Smooth muscle cell (in vitro differentiated cells): ENCODE data around the gene ZNF516. TPM values are rescaled to one million over a fixed set of nuclear protein-coding genes. Genes with fewer than 3 reads are reported as not detected.

ENCODE experiments used
- DNase-seq: peaks from one replicate; lab custom pipeline; 2025; ENCODE audit not compliant: unreplicated experiment; lab: John Stamatoyannopoulos, UW
- H2AFZ ChIP-seq: fragments of 200-600 bp; sonication (generic); 2 replicates; pipeline ENCODE4 v1.6.0; 2016; ENCODE audit warnings: antibody characterized with exemption, low read depth, mild to moderate bottlenecking
- H3F3A ChIP-seq: fragments of 200-600 bp; sonication (generic); 2 replicates; pipeline ENCODE4 v1.6.0; 2017; ENCODE audit warnings: antibody characterized with exemption, low read depth
- H3K27ac ChIP-seq: fragments of 200-600 bp; sonication (generic); 2 replicates; pipeline ENCODE4 v1.5.1; 2016; ENCODE audit warnings: low read depth, mild to moderate bottlenecking
- H3K27me3 ChIP-seq: fragments of 200-600 bp; sonication (generic); 2 replicates; pipeline ENCODE4 v1.6.1; 2016; ENCODE audit warnings: low read depth, mild to moderate bottlenecking
- H3K36me3 ChIP-seq: fragments of 200-600 bp; sonication (generic); 2 replicates; pipeline ENCODE4 v1.5.1; 2016; ENCODE audit warnings: low read depth
- H3K4me1 ChIP-seq: fragments of 200-600 bp; sonication (generic); 2 replicates; pipeline ENCODE4 v1.5.1; 2016; ENCODE audit warnings: low read depth
- H3K4me2 ChIP-seq: fragments of 200-600 bp; sonication (generic); 2 replicates; pipeline ENCODE4 v1.6.0; 2016; ENCODE audit warnings: mild to moderate bottlenecking
- H3K4me3 ChIP-seq: fragments of 200-600 bp; sonication (generic); 2 replicates; pipeline ENCODE4 v1.5.1; 2016; ENCODE audit warnings: mild to moderate bottlenecking
- H3K79me2 ChIP-seq: fragments of 200-600 bp; sonication (generic); 2 replicates; pipeline ENCODE4 v1.6.0; 2016; ENCODE audit warnings: low read depth, mild to moderate bottlenecking
- H3K9ac ChIP-seq: fragments of 200-600 bp; sonication (generic); 2 replicates; pipeline ENCODE4 v1.6.0; 2016; ENCODE audit warnings: low read depth
- H3K9me3 ChIP-seq: fragments of 200-600 bp; sonication (generic); replicated peaks from 2 replicates; pipeline ENCODE4 v1.5.1; 2016; ENCODE audit warnings: low read depth
- H4K20me1 ChIP-seq: fragments of 200-600 bp; sonication (generic); 2 replicates; pipeline ENCODE4 v1.6.0; 2016; ENCODE audit warnings: low read depth
- CTCF ChIP-seq: fragments of 200-600 bp; sonication (generic); IDR thresholded peaks from 2 replicates; pipeline ENCODE4 v1.5.1; 2017; ENCODE audit warnings: borderline replicate concordance, mild to moderate bottlenecking, antibody characterized with exemption; ENCODE audit not compliant: insufficient read depth, poor library complexity, severe bottlenecking
- WGBS: methylation state at CpG from one replicate; pipeline ENCODE4 v1.1.7; 2016; ENCODE audit warnings: low lambda C conversion rate; 5-methylcytosine and 5-hydroxymethylcytosine counted together
- polyA plus RNA-seq: library from polyadenylated mRNA; unstranded; fragments of >200 nt; fragmentation: Nextera tagmentation; extraction: Ambion mirVana; gene quantifications from 2 replicates; pipeline ENCODE4 v1.2.1, GENCODE V29; 2016
- total RNA-seq: library from RNA; depleted of rRNA; stranded (reverse); fragments of >200 nt; gene quantifications from 2 replicates; pipeline ENCODE4 v1.2.3, GENCODE V29; 2014

Gene ZNF516
- total and polyA plus RNA-seq, 2 experiments from 2014 or later: 15.6 to 24.2 TPM

DNA sequence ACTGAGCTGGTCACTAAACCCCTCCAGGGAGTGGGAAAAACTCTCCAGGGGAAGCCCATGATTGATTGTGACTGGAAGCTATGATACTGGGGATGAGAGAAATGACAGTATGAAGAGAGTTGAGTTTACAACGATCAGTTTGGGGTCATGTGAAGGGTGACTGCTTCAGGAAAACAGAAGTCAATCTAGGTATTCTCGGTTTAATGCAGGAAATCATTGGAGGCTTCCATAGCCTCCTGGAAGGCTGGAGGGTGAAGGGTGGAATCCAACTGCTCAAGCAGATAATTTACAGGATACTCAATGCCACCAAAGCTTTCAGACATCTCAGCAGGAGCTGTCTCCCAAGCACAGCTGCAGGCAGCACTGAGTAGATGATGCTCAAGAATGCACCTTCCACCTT is 154.6 kb downstream of the ZNF516 start:
- Histone ChIP-seq H3K4me2 (no peak overlapping the region), H3K27ac (no peak overlapping the region), H3K36me3 (no peaks in the 10 kb centered on the region), H2AFZ (no peak overlapping the region), H3K9ac (no peak overlapping the region), H3F3A (no peaks in the 10 kb centered on the region), H4K20me1 (no peaks in the 10 kb centered on the region), H3K79me2 (no peaks in the 10 kb centered on the region), H3K27me3 (no peaks in the 10 kb centered on the region), H3K9me3 (no peaks in the 10 kb centered on the region), H3K4me1 (no peaks in the 10 kb centered on the region), H3K4me3 (no peak overlapping the region)
- 90% methylated on average over 2 of the region's 2 CpGs for WGBS
- TF ChIP-seq CTCF: no peak
- no peak for DNase-seq

DNA sequence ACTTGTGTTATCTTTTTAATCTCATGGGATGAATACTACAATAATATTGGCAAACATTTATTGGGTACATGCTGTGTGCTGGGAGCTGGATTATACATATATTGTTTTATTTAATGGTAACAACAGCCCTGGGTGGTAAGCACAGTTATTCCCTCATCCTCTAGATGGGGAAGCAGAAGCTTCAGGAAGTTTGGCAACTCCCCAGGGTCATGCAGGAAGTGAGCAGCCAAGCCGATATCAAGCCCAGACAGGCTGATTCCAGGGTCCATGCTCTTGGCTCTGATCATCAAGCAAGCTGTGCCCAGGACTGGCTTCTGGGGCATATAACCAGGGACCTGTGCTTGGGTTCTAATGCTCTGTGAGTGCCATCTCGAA is 155.8 kb downstream of the ZNF516 start:
- Histone ChIP-seq H3K79me2 (no peaks in the 10 kb centered on the region), H3F3A (no peaks in the 10 kb centered on the region), H4K20me1 (no peaks in the 10 kb centered on the region), H3K27ac (no peak overlapping the region), H3K9me3 (no peaks in the 10 kb centered on the region), H3K4me2 (no peak overlapping the region), H3K27me3 (no peaks in the 10 kb centered on the region), H3K4me1 (no peaks in the 10 kb centered on the region), H2AFZ (no peak overlapping the region), H3K4me3 (no peak overlapping the region), H3K36me3 (no peaks in the 10 kb centered on the region), H3K9ac (no peak overlapping the region)
- WGBS: 86% methylated on average over 2 of the region's 2 CpGs
- DNase-seq: no peak
- no peak for TF ChIP-seq CTCF

DNA sequence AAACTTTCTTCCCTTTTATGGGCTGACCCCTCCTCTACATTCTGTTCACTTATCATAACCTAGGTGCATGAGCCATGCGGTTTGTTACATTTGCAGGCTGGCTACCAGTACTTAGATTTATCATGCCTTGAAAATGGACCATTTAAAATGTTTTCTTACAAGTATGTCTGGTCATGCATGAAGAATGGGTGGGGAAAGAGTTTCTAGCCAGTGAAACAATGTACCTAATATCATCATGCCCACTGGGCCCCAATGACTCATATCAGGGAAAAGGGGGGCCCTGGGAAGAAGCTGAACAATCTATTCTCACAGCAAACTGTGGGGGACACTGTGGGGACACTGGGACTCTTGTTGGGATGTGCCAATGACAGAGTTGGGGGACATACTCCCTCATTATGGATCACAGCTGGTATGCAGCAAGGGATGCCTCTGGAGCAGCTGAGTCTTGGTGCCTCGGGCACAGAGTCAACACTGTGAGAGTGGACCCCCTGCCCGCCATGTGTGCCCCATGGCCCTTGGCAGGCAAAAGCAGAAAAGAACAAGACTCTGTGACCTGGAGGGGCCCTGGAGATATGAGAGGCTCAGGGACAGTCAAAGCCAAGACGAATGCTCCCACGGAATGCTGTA is 156.3 kb downstream of the ZNF516 start:
- Histone ChIP-seq H3K9ac (no peak overlapping the region), H2AFZ (no peak overlapping the region), H3K79me2 (no peaks in the 10 kb centered on the region), H3K4me3 (no peak overlapping the region), H3K27me3 (no peaks in the 10 kb centered on the region), H3F3A (no peaks in the 10 kb centered on the region), H4K20me1 (no peaks in the 10 kb centered on the region), H3K27ac (no peak overlapping the region), H3K4me2 (no peak overlapping the region), H3K4me1 (no peaks in the 10 kb centered on the region), H3K9me3 (no peaks in the 10 kb centered on the region), H3K36me3 (no peaks in the 10 kb centered on the region)
- no peak for DNase-seq
- no peak for TF ChIP-seq CTCF
- 92% methylated on average over 5 of the region's 5 CpGs for WGBS

DNA sequence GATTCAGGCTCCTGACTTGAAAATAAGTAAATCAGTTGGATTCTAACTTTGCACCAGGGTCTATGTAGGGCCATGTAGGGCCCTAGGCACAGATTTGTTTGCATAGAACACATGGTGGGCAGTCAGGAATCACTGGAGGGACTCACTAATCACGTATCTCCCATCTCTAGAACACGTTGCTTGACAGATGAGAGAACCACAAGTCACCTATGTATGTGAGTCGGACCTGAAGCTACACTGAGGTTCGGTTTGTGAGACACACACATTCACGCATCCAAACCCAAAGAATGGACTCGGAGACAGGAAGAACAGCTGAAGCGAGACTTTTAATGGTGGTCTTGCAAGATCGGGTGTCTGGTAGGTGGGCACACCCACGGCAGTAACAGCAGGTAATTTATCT is 157.0 kb downstream of the ZNF516 start:
- Histone ChIP-seq H3F3A (no peaks in the 10 kb centered on the region), H3K9me3 (peaks cover 3% of the 10 kb centered on the region), H3K36me3 (no peaks in the 10 kb centered on the region), H3K27ac (no peak overlapping the region), H2AFZ (no peak overlapping the region), H3K27me3 (no peaks in the 10 kb centered on the region), H3K4me2 (no peak overlapping the region), H3K9ac (no peak overlapping the region), H3K79me2 (no peaks in the 10 kb centered on the region), H4K20me1 (no peaks in the 10 kb centered on the region), H3K4me3 (no peak overlapping the region), H3K4me1 (no peaks in the 10 kb centered on the region)
- 93% methylated on average over 9 of the region's 9 CpGs for WGBS
- no peak for TF ChIP-seq CTCF
- no peak for DNase-seq
